Measurements from ENCODE around the gene AGR3. TPM values are rescaled to one million over a fixed set of nuclear protein-coding genes. Genes with fewer than 3 reads are reported as not detected.

The AGR3 gene
- polyA plus RNA-seq, 1 donor from 2014 or later, result not detected

- Histone ChIP-seq H3K9ac (ENCODE audit: low read length) (no peak overlapping the region), H3K27me3 (ENCODE audit: insufficient read depth, low read depth, low read length) (no peaks in the 10 kb centered on the region), H4K20me1 (ENCODE audit: insufficient read depth) (no peaks in the 10 kb centered on the region), H3K9me2 (ENCODE audit: insufficient read depth, low read length) (no peaks in the 10 kb centered on the region), H3K36me3 (ENCODE audit: insufficient read depth, low read length) (no peaks in the 10 kb centered on the region), H3F3A (ENCODE audit: insufficient read depth, low read length, poor library complexity, severe bottlenecking) (no peaks in the 10 kb centered on the region), H3K4me2 (ENCODE audit: low read length) (no peak overlapping the region), H3K27ac (ENCODE audit: low read length) (no peak overlapping the region), H3K79me2 (replicated peaks; ENCODE audit: insufficient read depth, low read length) (no peaks in the 10 kb centered on the region), H3K9me3 (ENCODE audit: low read length) (no peaks in the 10 kb centered on the region), H3K4me3 (ENCODE audit: low read length) (no peak overlapping the region), H2AFZ (ENCODE audit: low read depth, low read length) (no peak overlapping the region)
- TF ChIP-seq EP300 (conservative IDR thresholded peaks at IDR 0.05; ENCODE audit: poor library complexity, severe bottlenecking) (no peak), EZH2 (IDR thresholded peaks at IDR 0.05; ENCODE audit: borderline replicate concordance, insufficient read depth, low read length, poor library complexity, severe bottlenecking) (no peak), SMC3 (conservative IDR thresholded peaks at IDR 0.05; ENCODE audit: poor library complexity) (no peak), TAF1 (IDR thresholded peaks at IDR 0.05; ENCODE audit: low read depth) (no peak), RAD21 (conservative IDR thresholded peaks at IDR 0.05) (no peak), REST (IDR thresholded peaks at IDR 0.05; ENCODE audit: borderline replicate concordance) (no peak), MXI1 (conservative IDR thresholded peaks at IDR 0.05; ENCODE audit: poor library complexity, severe bottlenecking) (no peak), CTCF (IDR thresholded peaks at IDR 0.05; ENCODE audit: poor library complexity, severe bottlenecking) (no peak), POLR2AphosphoS5 (IDR thresholded peaks at IDR 0.05) (no peak)
Observed at GRCh38 chr7:16913643-16914042, 31.9 kb upstream of the AGR3 start.

- Histone ChIP-seq H4K20me1 (ENCODE audit: insufficient read depth) (no peaks in the 10 kb centered on the region), H3K27ac (ENCODE audit: low read length) (no peak overlapping the region), H3K79me2 (replicated peaks; ENCODE audit: insufficient read depth, low read length) (no peaks in the 10 kb centered on the region), H3K4me2 (ENCODE audit: low read length) (no peak overlapping the region), H3K4me3 (ENCODE audit: low read length) (no peak overlapping the region), H3K9me2 (ENCODE audit: insufficient read depth, low read length) (no peaks in the 10 kb centered on the region), H3K36me3 (ENCODE audit: insufficient read depth, low read length) (no peaks in the 10 kb centered on the region), H2AFZ (ENCODE audit: low read depth, low read length) (no peak overlapping the region), H3F3A (ENCODE audit: insufficient read depth, low read length, poor library complexity, severe bottlenecking) (no peaks in the 10 kb centered on the region), H3K9me3 (ENCODE audit: low read length) (no peaks in the 10 kb centered on the region), H3K27me3 (ENCODE audit: insufficient read depth, low read depth, low read length) (no peaks in the 10 kb centered on the region), H3K9ac (ENCODE audit: low read length) (no peak overlapping the region)
- no peak for TF ChIP-seq EP300 (conservative IDR thresholded peaks at IDR 0.05; ENCODE audit: poor library complexity, severe bottlenecking)
- no peak for TF ChIP-seq REST (IDR thresholded peaks at IDR 0.05; ENCODE audit: borderline replicate concordance)
- no peak for TF ChIP-seq RAD21 (conservative IDR thresholded peaks at IDR 0.05)
- no peak for TF ChIP-seq CTCF (IDR thresholded peaks at IDR 0.05; ENCODE audit: poor library complexity, severe bottlenecking)
- TF ChIP-seq SMC3 (conservative IDR thresholded peaks at IDR 0.05; ENCODE audit: poor library complexity), result no peak
- no peak for TF ChIP-seq MXI1 (conservative IDR thresholded peaks at IDR 0.05; ENCODE audit: poor library complexity, severe bottlenecking)
- no peak for TF ChIP-seq TAF1 (IDR thresholded peaks at IDR 0.05; ENCODE audit: low read depth)
- TF ChIP-seq EZH2 (IDR thresholded peaks at IDR 0.05; ENCODE audit: borderline replicate concordance, insufficient read depth, low read length, poor library complexity, severe bottlenecking), result no peak
- TF ChIP-seq POLR2AphosphoS5 (IDR thresholded peaks at IDR 0.05), result no peak
Observed at GRCh38 chr7:16912540-16912939, 30.8 kb upstream of the AGR3 start.

Data from neural cell (in vitro differentiated cells).